Measurements from ENCODE around the gene NUAK2. TPM values are rescaled to one million over a fixed set of nuclear protein-coding genes. Genes with fewer than 3 reads are reported as not detected.

The NUAK2 gene
- total RNA-seq, 1 donor from 2014 or later: 13.5 TPM

DNA sequence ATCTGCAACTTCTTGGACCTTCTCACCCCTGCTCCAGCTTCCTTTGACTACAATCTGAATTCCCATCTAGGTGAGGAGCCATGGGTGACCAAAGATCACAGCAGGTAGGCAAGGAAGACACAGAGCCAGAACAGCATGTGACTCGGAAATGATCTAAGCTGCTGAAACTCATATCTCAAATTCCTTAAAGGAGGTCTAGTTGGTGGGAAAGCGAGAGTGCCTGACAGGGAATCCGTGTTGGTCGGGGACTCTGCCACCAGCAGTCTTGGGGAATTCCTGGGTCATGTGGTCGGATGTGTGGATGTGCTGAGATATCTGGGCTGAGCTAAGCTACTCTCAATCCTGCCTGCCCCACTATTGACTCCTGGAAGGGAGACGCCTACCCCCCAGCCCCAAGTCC, 3.2 kb upstream of the NUAK2 start:
- TF ChIP-seq, protein P1, sequence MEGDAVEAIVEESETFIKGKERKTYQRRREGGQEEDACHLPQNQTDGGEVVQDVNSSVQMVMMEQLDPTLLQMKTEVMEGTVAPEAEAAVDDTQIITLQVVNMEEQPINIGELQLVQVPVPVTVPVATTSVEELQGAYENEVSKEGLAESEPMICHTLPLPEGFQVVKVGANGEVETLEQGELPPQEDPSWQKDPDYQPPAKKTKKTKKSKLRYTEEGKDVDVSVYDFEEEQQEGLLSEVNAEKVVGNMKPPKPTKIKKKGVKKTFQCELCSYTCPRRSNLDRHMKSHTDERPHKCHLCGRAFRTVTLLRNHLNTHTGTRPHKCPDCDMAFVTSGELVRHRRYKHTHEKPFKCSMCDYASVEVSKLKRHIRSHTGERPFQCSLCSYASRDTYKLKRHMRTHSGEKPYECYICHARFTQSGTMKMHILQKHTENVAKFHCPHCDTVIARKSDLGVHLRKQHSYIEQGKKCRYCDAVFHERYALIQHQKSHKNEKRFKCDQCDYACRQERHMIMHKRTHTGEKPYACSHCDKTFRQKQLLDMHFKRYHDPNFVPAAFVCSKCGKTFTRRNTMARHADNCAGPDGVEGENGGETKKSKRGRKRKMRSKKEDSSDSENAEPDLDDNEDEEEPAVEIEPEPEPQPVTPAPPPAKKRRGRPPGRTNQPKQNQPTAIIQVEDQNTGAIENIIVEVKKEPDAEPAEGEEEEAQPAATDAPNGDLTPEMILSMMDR (conservative IDR thresholded peaks at IDR 0.05): no peak

DNA sequence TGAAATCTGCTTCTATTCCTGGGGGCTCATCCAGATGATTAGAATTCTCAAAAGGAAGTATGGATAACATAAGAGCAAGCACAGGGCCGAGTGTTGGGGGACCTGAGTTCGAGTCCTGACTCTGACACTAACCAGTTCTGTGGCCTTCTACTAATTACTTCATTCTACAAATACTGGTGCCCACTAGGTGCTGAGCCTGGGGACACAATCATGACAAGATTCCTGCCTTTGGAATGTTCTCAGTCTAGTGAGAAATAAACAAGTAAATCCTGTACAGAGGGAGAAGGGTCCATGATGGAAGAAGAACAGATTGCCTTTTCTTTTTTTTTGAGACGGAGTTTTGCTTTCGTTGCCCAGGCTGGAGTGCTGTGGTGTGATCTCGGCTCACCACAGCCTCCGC, 2.2 kb upstream of the NUAK2 start:
- peaks cover 7% of the 10 kb centered on the region for H3K36me3 Mint-ChIP-seq
- peaks cover 33% of the 10 kb centered on the region for H3K4me1 Mint-ChIP-seq (ENCODE audit: unreplicated experiment)
- H3K4me3 Mint-ChIP-seq: no peak overlapping the region
- DNase-seq (ENCODE audit: extremely low spot score, unreplicated experiment): no peak
- TF ChIP-seq, protein P1 (conservative IDR thresholded peaks at IDR 0.05): no peak
- H3K9me3 Mint-ChIP-seq: no peaks in the 10 kb centered on the region
- no peak overlapping the region for H3K27ac Mint-ChIP-seq
- peaks cover 13% of the 10 kb centered on the region for H3K27me3 Mint-ChIP-seq

More for the DNA sequence above, 3.2 kb upstream of the NUAK2 start:
- Mint-ChIP-seq H3K9me3 (no peaks in the 10 kb centered on the region), H3K4me3 (no peak overlapping the region), H3K27me3 (peaks cover 20% of the 10 kb centered on the region), H3K27ac (peak overlapping the region; percentile 53), H3K36me3 (peaks cover under 1% of the 10 kb centered on the region), H3K4me1 (ENCODE audit: unreplicated experiment) (peaks cover 28% of the 10 kb centered on the region)
- no peak for DNase-seq (ENCODE audit: extremely low spot score, unreplicated experiment)

DNA sequence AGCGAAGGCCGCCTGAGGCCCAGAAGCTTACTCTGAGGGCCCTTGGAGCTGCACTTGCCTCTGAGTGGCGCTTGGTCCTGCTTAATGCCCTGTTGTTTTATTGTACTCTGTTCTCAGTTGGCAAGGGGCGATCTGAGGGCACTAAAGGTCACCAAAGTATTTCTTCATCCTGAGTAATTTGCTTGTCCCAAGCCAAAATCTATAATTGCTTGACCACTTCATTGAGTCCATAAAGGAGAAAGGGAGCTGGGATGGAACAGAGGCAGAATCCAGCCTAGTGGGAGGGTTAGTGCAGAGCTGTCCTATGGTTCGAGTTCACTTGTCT, 376 bp upstream of the NUAK2 start:
- Mint-ChIP-seq H3K27me3 (peaks cover 9% of the 10 kb centered on the region), H3K4me1 (ENCODE audit: unreplicated experiment) (peaks cover 43% of the 10 kb centered on the region), H3K9me3 (no peaks in the 10 kb centered on the region), H3K27ac (no peak overlapping the region), H3K4me3 (peak overlapping the region; percentile 98), H3K36me3 (peaks cover 9% of the 10 kb centered on the region)
- DNase-seq (ENCODE audit: extremely low spot score, unreplicated experiment): no peak
- TF ChIP-seq, protein P1 (conservative IDR thresholded peaks at IDR 0.05): no peak

DNA sequence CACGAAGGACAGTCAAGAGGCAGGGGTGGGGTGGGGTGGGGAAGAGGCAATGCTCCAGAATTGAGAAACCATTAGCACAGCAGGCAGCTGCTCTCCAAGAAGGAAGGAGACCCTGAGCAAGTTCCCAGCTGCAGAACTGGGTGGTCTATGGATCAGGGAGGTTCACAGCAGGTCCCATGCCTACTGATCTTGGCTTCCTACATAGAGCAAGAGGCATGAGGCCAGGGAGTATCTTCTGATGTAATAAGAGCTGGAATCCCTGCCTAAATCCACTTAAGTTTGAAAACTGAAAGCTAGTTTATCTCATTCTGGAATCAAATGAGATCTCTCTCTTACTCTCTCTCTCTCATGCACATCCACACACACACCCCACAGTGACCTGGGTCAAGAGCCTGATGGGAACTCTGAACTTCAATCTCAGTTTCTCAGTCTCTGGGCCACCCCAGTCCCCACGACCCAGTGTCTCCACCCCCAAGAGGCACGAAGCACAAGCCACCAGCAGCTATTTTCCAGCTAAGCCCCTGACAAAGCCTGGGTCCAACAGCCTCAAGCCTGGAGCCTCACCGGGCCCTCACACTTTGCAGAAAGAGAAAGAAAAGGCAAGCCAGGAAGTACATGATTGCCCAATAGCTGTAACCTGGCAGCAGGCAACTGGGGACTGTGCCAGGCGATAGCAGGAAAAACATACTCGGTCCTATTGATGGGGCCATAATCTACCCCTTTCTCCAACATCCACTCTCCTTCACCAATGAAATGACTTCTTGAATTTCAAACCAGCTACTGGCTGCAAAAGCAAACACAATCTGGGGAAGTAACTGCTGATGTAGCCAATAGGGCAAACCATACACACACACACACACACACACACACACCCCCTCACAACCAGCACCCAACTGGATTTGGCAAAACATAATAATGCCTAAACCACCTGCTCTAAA, 2.2 kb downstream of the NUAK2 start:
- TF ChIP-seq, protein P1 (conservative IDR thresholded peaks at IDR 0.05): no peak
- H3K4me3 Mint-ChIP-seq: peak overlapping the region; percentile 98
- H3K27ac Mint-ChIP-seq: peak overlapping the region; percentile 88
- H3K27me3 Mint-ChIP-seq: peaks cover 6% of the 10 kb centered on the region
- no peak for DNase-seq (ENCODE audit: extremely low spot score, unreplicated experiment)
- peaks cover 9% of the 10 kb centered on the region for H3K36me3 Mint-ChIP-seq
- no peaks in the 10 kb centered on the region for H3K9me3 Mint-ChIP-seq
- peaks cover 50% of the 10 kb centered on the region for H3K4me1 Mint-ChIP-seq (ENCODE audit: unreplicated experiment)

DNA sequence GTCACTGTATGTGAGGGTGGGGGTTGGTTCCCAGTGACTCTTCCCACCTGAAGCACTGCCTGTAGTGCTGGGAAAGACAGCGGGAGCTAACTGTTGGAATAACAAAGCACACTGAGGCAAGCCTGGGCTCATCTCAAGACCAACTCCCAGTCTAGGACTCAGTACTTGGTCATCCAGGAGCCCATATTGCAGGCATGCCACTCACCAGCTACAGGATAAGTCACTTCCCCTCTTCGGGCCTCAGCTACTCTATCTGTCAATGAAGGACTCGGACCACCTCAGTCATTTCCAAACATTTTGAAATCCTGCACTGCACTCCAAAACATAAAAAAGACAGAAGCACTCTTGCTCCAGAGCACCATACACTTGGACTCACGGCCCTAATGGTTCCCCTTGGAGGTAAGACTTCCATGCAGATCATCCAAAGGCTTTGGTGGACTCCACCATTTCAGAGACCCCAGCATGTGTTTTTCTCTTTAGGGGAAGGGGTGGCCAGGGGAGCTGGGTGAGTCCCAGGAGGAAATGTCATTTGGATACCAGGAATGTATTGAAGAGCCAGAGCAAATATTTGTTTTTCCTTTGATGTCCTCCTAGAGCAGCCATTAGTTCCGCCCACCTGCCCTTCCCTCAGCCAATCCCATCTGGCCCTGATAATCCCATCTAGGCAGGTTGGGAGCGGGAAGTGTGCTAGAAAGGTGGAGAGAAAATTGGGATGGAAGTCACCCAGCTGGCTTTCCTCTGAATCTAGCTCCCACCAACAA, 3.1 kb downstream of the NUAK2 start:
- H3K9me3 Mint-ChIP-seq: no peaks in the 10 kb centered on the region
- peaks cover 58% of the 10 kb centered on the region for H3K4me1 Mint-ChIP-seq (ENCODE audit: unreplicated experiment)
- TF ChIP-seq, protein P1 (conservative IDR thresholded peaks at IDR 0.05): no peak
- H3K4me3 Mint-ChIP-seq: peak overlapping the region; percentile 98
- peaks cover 6% of the 10 kb centered on the region for H3K27me3 Mint-ChIP-seq
- H3K36me3 Mint-ChIP-seq: peaks cover 9% of the 10 kb centered on the region
- peak overlapping the region; percentile 76 for H3K27ac Mint-ChIP-seq
- DNase-seq (ENCODE audit: extremely low spot score, unreplicated experiment): no peak

Measured in type B pancreatic cell (in vitro differentiated cells).